ENCODE results near the gene CEP20. TPM values are rescaled to one million over a fixed set of nuclear protein-coding genes. Genes with fewer than 3 reads are reported as not detected.
A peak's percentile ranks its signal among the peaks of the same experiment; 100 is the strongest.
"Not testable (repeated sequence)": the region's sequence is repeated elsewhere in the genome, so short reads cannot be mapped to it uniquely, and the experiment has no call there.

Gene CEP20
- total RNA-seq = 10 to 100 TPM; 18.9 to 22.6 TPM
- long read RNA-seq, transcript FOPNL-201 (5 exons, 2,275 nt) = major isoform, 37 of 41 reads
- long read RNA-seq, partial matches to known transcripts = 1 of 41 reads
- long read RNA-seq, other reads (novel, unspliced or antisense) = 1 of 41 reads

GRCh38 chr16:15888072-15888976 is at the start of gene CEP20:
Gene CEP20, minus strand, starts transcription at chr16:15888603. Its CDS starts 18 bp downstream, at chr16:15888585.
- intact Hi-C loops (cut with DNase I, micrococcal nuclease) = no loop called here
- DNase-seq = peak; percentile 100
- ATAC-seq = peak; percentile 99

DNA sequence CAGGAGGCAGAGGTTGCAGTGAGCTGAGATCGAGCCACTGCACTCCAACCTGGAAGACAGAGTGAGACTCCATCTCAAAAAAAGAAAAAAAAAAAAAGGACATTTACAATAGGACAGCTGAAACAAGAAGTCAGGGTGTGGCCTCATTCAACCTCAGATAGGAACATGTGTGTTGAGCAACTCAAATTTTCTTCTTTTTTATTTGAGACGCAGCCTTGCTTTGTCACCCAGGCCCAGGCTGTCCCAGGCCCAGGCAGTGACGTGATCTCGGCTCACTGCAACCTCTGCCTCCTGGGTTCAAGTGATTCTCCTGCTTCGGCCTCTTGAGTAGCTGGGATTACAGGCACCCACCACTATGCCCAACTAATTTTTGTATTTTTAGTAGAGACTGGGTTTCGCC is 48.4 kb upstream of the CEP20 start:
- ATAC-seq; intact Hi-C loops (cut with DNase I, micrococcal nuclease); DNase-seq: not testable (repeated sequence)

DNA sequence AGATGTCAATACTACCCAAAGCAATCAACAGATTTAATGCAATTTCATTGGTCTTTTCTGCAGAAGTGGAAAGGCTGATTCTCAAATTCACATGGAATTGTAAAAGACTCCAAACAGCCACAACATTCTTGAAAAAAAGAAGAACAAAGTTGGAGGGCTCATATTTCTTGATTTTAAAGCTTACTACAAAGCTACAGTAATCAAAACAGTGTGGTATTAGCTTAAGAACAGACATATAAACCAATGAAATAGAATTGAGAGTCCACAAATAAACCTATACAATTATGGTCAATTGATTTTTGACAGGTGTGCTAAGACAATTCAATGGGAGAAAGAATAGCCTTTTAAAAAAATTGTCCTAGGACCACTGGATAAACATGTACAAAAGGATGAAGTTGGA is 46.6 kb upstream of the CEP20 start:
- intact Hi-C loops (cut with DNase I, micrococcal nuclease) = no loop called here
- DNase-seq (no peak), ATAC-seq (no peak)

GRCh38 chr16:15933781-15934180 is 45.4 kb upstream of the CEP20 start:
- ATAC-seq (no peak), DNase-seq (no peak)
- intact Hi-C loops (cut with DNase I, micrococcal nuclease) = no loop called here

- no peak for DNase-seq
- intact Hi-C loops (cut with DNase I, micrococcal nuclease) = no loop called here
- ATAC-seq = no peak
These were observed 44.5 kb upstream of the CEP20 start for GRCh38 chr16:15932939-15933338.

- peak; percentile 71 for ATAC-seq
- peak in 1 of 2 donors; percentile 20 for DNase-seq
- intact Hi-C loops (cut with DNase I, micrococcal nuclease) = no loop called here
These were observed 40.1 kb upstream of the CEP20 start for GRCh38 chr16:15928261-15929104.

GRCh38 chr16:15925631-15926030 is 37.2 kb upstream of the CEP20 start:
- intact Hi-C loops (cut with DNase I, micrococcal nuclease) = no loop called here
- DNase-seq (no peak), ATAC-seq (no peak)

DNA sequence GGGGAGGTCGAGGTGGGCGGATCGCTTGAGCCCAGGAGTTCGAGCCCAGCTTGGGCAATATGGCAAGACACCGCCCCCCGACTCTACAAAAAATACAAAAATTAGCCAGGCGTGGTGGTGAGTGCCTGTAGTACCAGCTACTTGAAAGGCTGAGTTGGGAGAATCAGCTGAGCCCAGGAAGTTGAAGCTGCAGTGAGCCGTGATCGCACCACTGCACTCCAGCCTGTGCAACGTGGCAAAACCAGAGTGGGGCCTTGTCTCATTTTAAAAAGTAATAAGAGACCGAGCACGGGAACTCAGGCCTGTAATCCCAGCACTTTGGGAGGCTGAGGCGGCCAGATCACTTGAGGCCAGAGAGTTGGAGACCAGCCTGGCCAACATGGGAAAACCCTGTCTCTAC is 36.6 kb upstream of the CEP20 start:
- DNase-seq (no peak), ATAC-seq (no peak)
- intact Hi-C loops (cut with DNase I, micrococcal nuclease) = no loop called here

- ATAC-seq (no peak), DNase-seq (no peak)
- intact Hi-C loops (cut with DNase I, micrococcal nuclease) = no loop called here
These were observed 30.9 kb upstream of the CEP20 start for GRCh38 chr16:15919331-15919730.

- DNase-seq; ATAC-seq; intact Hi-C loops (cut with DNase I, micrococcal nuclease): not testable (repeated sequence)
These were observed 29.9 kb upstream of the CEP20 start for GRCh38 chr16:15918314-15918713.

DNA sequence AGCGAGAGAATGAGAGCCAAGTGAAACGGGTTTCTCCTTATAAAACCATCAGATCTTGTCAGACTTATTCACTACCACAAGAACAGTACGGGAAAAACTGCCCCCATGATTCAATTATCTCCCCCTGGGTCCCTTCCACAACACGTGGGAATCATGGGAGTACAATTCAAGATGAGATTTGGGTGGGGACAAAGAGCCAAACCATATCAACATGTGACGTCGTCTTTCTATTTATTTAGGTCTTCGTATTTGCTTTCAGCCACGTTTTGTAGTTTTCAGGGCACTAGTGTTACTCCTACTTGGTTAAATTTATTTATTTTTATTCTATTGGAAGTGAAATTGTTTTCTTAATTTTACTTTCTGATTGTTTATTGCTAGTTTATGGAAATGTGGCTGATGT is 27.9 kb upstream of the CEP20 start:
- DNase-seq = no peak
- intact Hi-C loops (cut with DNase I, micrococcal nuclease) = no loop called here
- ATAC-seq = no peak

GRCh38 chr16:15915555-15916081 is 27.2 kb upstream of the CEP20 start:
- intact Hi-C loops (cut with DNase I, micrococcal nuclease) = no loop called here
- ATAC-seq (no peak), DNase-seq (no peak)

GRCh38 chr16:15913046-15913698 is 24.8 kb upstream of the CEP20 start:
- DNase-seq (no peak), ATAC-seq (peak; percentile 96)
- intact Hi-C loops (cut with DNase I, micrococcal nuclease) = no loop called here

DNA sequence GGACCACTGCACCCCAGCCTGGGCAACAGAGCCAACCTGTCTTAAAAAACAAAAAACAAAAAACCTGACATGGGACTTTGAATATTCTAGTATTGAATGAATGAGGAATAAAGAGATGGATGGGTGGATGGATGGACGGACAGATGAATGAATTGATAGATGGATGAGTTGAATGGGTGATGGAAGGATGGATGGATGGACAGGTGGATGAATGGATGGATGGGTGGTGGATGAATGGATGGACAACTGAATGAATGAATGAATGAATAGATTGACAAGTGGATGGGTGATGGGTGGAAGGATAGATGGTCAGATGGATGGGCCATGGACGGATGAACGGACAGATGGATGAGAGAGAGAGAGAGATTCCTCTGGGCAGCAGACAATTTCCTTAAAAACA is 22.8 kb upstream of the CEP20 start:
- ATAC-seq (no peak), DNase-seq (no peak)
- intact Hi-C loops (cut with DNase I, micrococcal nuclease) = no loop called here

DNA sequence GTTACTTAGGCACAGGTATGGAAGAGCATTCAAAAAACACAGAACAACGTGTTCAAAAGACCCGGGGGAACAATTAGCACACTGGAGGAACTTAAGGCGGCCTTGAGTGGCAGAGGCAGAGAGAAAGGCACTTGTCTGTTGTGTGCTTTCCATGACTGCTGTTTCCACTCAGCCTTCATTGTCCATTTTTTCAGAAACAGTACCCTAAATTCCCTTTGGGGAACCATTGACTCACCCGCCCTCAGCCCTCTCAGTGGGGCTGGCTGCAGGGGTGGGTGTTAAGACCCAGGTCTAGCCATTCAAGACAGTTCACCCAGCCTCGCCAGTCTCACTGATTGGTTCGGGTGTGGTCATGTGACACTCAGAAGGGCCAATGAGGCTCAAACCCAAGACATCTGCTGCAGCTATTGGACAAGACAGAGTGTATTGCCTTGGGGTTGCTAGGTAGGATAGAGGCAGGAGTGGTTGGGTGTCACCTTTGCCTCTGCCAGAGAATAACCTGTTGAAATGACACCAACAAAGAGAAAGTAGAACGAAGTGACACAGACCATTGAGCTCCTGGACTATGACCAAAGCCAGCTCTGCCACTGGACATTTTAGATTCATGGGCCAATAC is 19.6 kb upstream of the CEP20 start:
- intact Hi-C loops (cut with DNase I, micrococcal nuclease) = no loop called here
- DNase-seq = peak in 1 of 2 donors; percentile 13

GRCh38 chr16:15906439-15906838 is 18.0 kb upstream of the CEP20 start:
- ATAC-seq (no peak), DNase-seq (no peak)
- intact Hi-C loops (cut with DNase I, micrococcal nuclease) = no loop called here

More for the DNA sequence above, 19.6 kb upstream of the CEP20 start:
- peak; percentile 91 for ATAC-seq

DNA sequence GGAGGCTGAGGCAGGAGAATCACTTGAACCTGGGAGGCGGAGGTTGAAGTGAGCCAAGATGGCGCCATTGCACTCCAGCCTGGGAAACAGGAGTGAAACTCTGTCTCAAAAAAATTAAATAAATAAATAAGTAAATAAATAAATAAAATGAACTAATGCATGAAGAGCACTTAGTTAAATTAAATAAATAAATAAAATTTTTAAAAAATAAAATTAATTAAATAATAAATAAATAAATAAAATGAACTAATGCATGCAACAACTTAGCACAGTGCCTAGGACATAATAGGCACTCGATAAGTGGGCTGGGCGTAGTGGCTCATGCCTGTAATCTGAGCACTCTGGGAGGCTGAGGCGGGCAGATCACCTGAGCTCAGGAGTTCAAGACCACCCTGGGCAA is 15.6 kb upstream of the CEP20 start:
- ATAC-seq = no peak
- intact Hi-C loops (cut with DNase I, micrococcal nuclease) = no loop called here
- no peak for DNase-seq

- intact Hi-C loops (cut with DNase I, micrococcal nuclease) = no loop called here
- DNase-seq (no peak), ATAC-seq (no peak)
These were observed 12.6 kb upstream of the CEP20 start for GRCh38 chr16:15900901-15901500.

Measured in left colon (tissue), 2 donors.